ENCODE results near the gene FUT1. TPM values are rescaled to one million over a fixed set of nuclear protein-coding genes. Genes with fewer than 3 reads are reported as not detected.
A peak's percentile ranks its signal among the peaks of the same experiment; 100 is the strongest.
"Not testable (repeated sequence)": the region's sequence is repeated elsewhere in the genome, so short reads cannot be mapped to it uniquely, and the experiment has no call there.

Gene FUT1
- total and polyA plus RNA-seq, 9 of the 15 experiments (the other 6 are each of a cell fraction or from before 2014, with no cell fraction given): 2.3 to 18.5 (median 8.8) TPM

- BruUV-seq (replicated peaks); H3K9me3 ChIP-seq (replicated peaks; ENCODE audit: control insufficient read depth, insufficient read depth, low read depth, low read length); H3K79me2 ChIP-seq (ENCODE audit: control insufficient read depth, insufficient read depth, low read length); H3K36me3 ChIP-seq (ENCODE audit: control insufficient read depth, insufficient read depth, low read length); DNase-seq (ENCODE audit: extremely low read depth in 1 of 4, low spot score in 3 of 4); H4K20me1 ChIP-seq (replicated peaks; ENCODE audit: control insufficient read depth, insufficient read depth, low read length); H2AFZ ChIP-seq (ENCODE audit: low read depth, low read length); H3K9ac ChIP-seq (ENCODE audit: insufficient read depth in 1 of 2, low read depth in 2 of 2, low read length in 2 of 2); H3K4me2 ChIP-seq (ENCODE audit: insufficient read depth, low read length); FAIRE-seq; H3K4me3 ChIP-seq; H3K27me3 ChIP-seq (ENCODE audit: control insufficient read depth in 2 of 2, insufficient read depth in 2 of 2, low read length in 2 of 2); ATAC-seq; in situ Hi-C loops (cut with MboI); H3K9me1 ChIP-seq (ENCODE audit: control insufficient read depth, insufficient read depth, low read length); H3K27ac ChIP-seq (ENCODE audit: extremely low read depth, low read depth, low read length): not testable (repeated sequence)
- intact Hi-C loops (cut with micrococcal nuclease): loop anchor here (5.0 to 10.0 kb wide), 2 partner anchors 285 to 437 kb away; partner anchors contain the start of gene KCNA7
- ChIA-PET CTCF (ENCODE audit: low intra/inter-chr PET ratio) (interaction anchor here (0.6 to 2.5 kb wide), 7 partner anchors 24 to 437 kb away, joined by 3 to 34 read pairs (median 3); partner anchors contain the start of gene HSD17B14), POLR2A (interaction anchor here (1.1 kb wide), 1 partner anchor 89 kb away, joined by 5 read pairs; no protein-coding TSS in a partner anchor)
- WGBS (ENCODE audit: insufficient coverage, low coverage, missing lambda C conversion rate): 78% methylated on average over 9 of the region's 9 CpGs
- TF ChIP-seq USF2 (CRISPR knock-in tag; IDR thresholded peaks at IDR 0.05): 0 out of 2 replicates have a peak, but pooled peaks have one; percentile 6
- H3K4me1 ChIP-seq (replicated peaks in 1 of 2; ENCODE audit: control insufficient read depth in 2 of 2, insufficient read depth in 2 of 2, low read length in 2 of 2): peaks cover 8 to 11% of the 10 kb centered on the region in 2 experiments; a peak in 4 of 5 replicates
These were observed 34.9 kb upstream of the FUT1 start for GRCh38 chr19:48787331-48787730.

DNA sequence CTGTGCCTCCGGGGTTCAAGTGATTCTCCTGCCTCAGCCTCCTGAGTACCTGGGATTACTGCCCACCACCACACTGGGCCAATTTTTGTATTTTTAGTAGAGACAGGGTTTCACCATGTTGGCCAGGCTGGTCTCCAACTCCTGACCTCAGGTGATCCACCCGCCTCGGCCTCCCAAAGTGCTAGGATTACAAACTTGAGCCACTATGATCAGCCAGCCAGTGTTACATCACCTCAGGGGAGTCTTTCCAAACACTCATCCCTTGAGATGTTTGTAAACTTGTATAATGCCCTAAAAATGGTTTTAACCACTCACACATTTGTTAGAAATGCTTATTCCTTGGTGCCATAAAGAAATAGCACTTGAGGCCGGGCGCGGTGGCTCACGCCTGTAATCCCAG is 34.0 kb upstream of the FUT1 start:
- BruUV-seq (replicated peaks); DNase-seq (ENCODE audit: extremely low read depth in 1 of 4, low spot score in 3 of 4); H2AFZ ChIP-seq (ENCODE audit: low read depth, low read length); H3K27me3 ChIP-seq (ENCODE audit: control insufficient read depth in 2 of 2, insufficient read depth in 2 of 2, low read length in 2 of 2); H3K9ac ChIP-seq (ENCODE audit: insufficient read depth in 1 of 2, low read depth in 2 of 2, low read length in 2 of 2); H3K79me2 ChIP-seq (ENCODE audit: control insufficient read depth, insufficient read depth, low read length); H3K9me3 ChIP-seq (replicated peaks; ENCODE audit: control insufficient read depth, insufficient read depth, low read depth, low read length); in situ Hi-C loops (cut with MboI); ATAC-seq; FAIRE-seq; H3K4me3 ChIP-seq; H3K36me3 ChIP-seq (ENCODE audit: control insufficient read depth, insufficient read depth, low read length); H3K9me1 ChIP-seq (ENCODE audit: control insufficient read depth, insufficient read depth, low read length); H3K4me2 ChIP-seq (ENCODE audit: insufficient read depth, low read length); H3K27ac ChIP-seq (ENCODE audit: extremely low read depth, low read depth, low read length); H4K20me1 ChIP-seq (replicated peaks; ENCODE audit: control insufficient read depth, insufficient read depth, low read length): not testable (repeated sequence)
- POLR2A ChIA-PET: interaction anchor here (1.8 kb wide), 1 partner anchor 9 kb away, joined by 5 read pairs; no protein-coding TSS in a partner anchor
- H3K4me1 ChIP-seq (replicated peaks in 1 of 2; ENCODE audit: control insufficient read depth in 2 of 2, insufficient read depth in 2 of 2, low read length in 2 of 2): peaks cover 14 to 21% of the 10 kb centered on the region in 2 experiments; a peak in 4 of 5 replicates
- CTCF ChIA-PET (ENCODE audit: low intra/inter-chr PET ratio): interaction anchor here (2.5 kb wide), 1 partner anchor 49 kb away, joined by 15 read pairs; the partner anchor contains the start of gene HSD17B14
- intact Hi-C loops (cut with micrococcal nuclease): loop anchor here (5.0 to 10.0 kb wide), 2 partner anchors 286 to 438 kb away; partner anchors contain the start of gene KCNA7
- WGBS (ENCODE audit: insufficient coverage, low coverage, missing lambda C conversion rate): 80% methylated on average over 4 of the region's 7 CpGs

Data from K562 (cell line).